WTC11 (cell line): ENCODE data around the gene OTOR. TPM values are rescaled to one million over a fixed set of nuclear protein-coding genes. Genes with fewer than 3 reads are reported as not detected.
A peak's percentile ranks its signal among the peaks of the same experiment; 100 is the strongest.

ENCODE experiments used
- ATAC-seq: fragments of 200-7000 bp; cut with Tn5 transposase; 2 replicates; pipeline ENCODE4 v1.10.0; 2021; ENCODE audit warnings: mild to moderate bottlenecking, moderate library complexity
- Bru-seq: library from RNA; stranded (reverse); fragments of 400-500 nt; gene quantifications from one replicate; lab custom pipeline; 2021; lab: Mats Ljungman, UMichigan
- CTCF ChIA-PET: fragments of 300-600 bp; sonication (Branson Sonifier 250); formaldehyde crosslinking; loops from one replicate; lab custom pipeline; 2021; ENCODE audit warnings: antibody characterized with exemption; lab: Charles Lee
- POLR2A ChIA-PET: fragments of 350-600 bp; sonication (Branson Sonifier 250); formaldehyde crosslinking; loops from one replicate; lab custom pipeline; 2021; ENCODE audit warnings: antibody characterized with exemption; lab: Charles Lee
- DNase-seq: peaks from one replicate; pipeline ENCODE4 v3.0.0; 2021; ENCODE audit warnings: low spot score
- H3K27ac Mint-ChIP-seq: 2 replicates; pipeline ENCODE4 v1.8.0; 2021; ENCODE audit warnings: mixed read lengths
- H3K27me3 Mint-ChIP-seq: 2 replicates; pipeline ENCODE4 v1.8.0; 2021; ENCODE audit warnings: low read depth, mild to moderate bottlenecking, moderate library complexity, mixed read lengths
- H3K36me3 Mint-ChIP-seq: 2 replicates; pipeline ENCODE4 v1.8.0; 2021; ENCODE audit warnings: mixed read lengths
- H3K4me1 Mint-ChIP-seq: 2 replicates; pipeline ENCODE4 v1.8.0; 2022; ENCODE audit warnings: mixed read lengths
- H3K4me3 Mint-ChIP-seq: 2 replicates; pipeline ENCODE4 v1.8.0; 2021; ENCODE audit warnings: mild to moderate bottlenecking, moderate library complexity, mixed read lengths
- H3K9me3 Mint-ChIP-seq: 2 replicates; pipeline ENCODE4 v1.8.0; 2021; ENCODE audit warnings: mixed read lengths
- GTF2I ChIP-seq: fragments of 250-450 bp; sonication (Bioruptor Pico); conservative IDR thresholded peaks from 2 replicates; pipeline ENCODE4 v1.4.0; 2021; ENCODE audit warnings: mild to moderate bottlenecking
- IRF2 ChIP-seq: sonication (generic); formaldehyde crosslinking; IDR thresholded peaks from 2 replicates; pipeline ENCODE4 v1.8.0; 2022; ENCODE audit warnings: low read depth, missing genetic modification reagents, borderline replicate concordance
- KAT7 ChIP-seq: sonication (generic); formaldehyde crosslinking; IDR thresholded peaks from 2 replicates; pipeline ENCODE4 v1.8.1; 2023; ENCODE audit warnings: missing genetic modification reagents, mild to moderate bottlenecking, borderline replicate concordance
- MAX ChIP-seq: sonication (generic); formaldehyde crosslinking; IDR thresholded peaks from 2 replicates; pipeline ENCODE4 v1.8.0; 2022; ENCODE audit warnings: mild to moderate bottlenecking, missing genetic modification reagents
- NFE2L1 ChIP-seq: sonication (generic); formaldehyde crosslinking; IDR thresholded peaks from 2 replicates; pipeline ENCODE4 v1.8.1; 2023; ENCODE audit warnings: missing genetic modification reagents
- NR2C2 ChIP-seq: sonication (generic); formaldehyde crosslinking; IDR thresholded peaks from 2 replicates; pipeline ENCODE4 v1.8.0; 2022; ENCODE audit warnings: mild to moderate bottlenecking, missing genetic modification reagents
- RORB ChIP-seq: fragments of 250-450 bp; sonication (Bioruptor Pico); IDR thresholded peaks from 2 replicates; pipeline ENCODE4 v1.9.0; 2021; ENCODE audit warnings: mild to moderate bottlenecking
- SOX15 ChIP-seq: fragments of 250-450 bp; sonication (Bioruptor Pico); IDR thresholded peaks from 2 replicates; pipeline ENCODE4 v1.9.0; 2021; ENCODE audit warnings: mild to moderate bottlenecking
- SP1 ChIP-seq: sonication (generic); formaldehyde crosslinking; conservative IDR thresholded peaks from 2 replicates; pipeline ENCODE4 v1.8.1; 2022; ENCODE audit warnings: missing genetic modification reagents
- TEAD1 ChIP-seq: sonication (generic); formaldehyde crosslinking; IDR thresholded peaks from 2 replicates; pipeline ENCODE4 v1.8.0; 2022; ENCODE audit warnings: mild to moderate bottlenecking, missing genetic modification reagents
- ZNF138 ChIP-seq: sonication (generic); formaldehyde crosslinking; conservative IDR thresholded peaks from 2 replicates; pipeline ENCODE4 v1.8.1; 2022; ENCODE audit warnings: mild to moderate bottlenecking, moderate library complexity, missing genetic modification reagents
- ZNF423 ChIP-seq: fragments of 250-450 bp; sonication (Bioruptor Pico); IDR thresholded peaks from 2 replicates; pipeline ENCODE4 v2.1.2; 2022; ENCODE audit warnings: mild to moderate bottlenecking, moderate library complexity
- long read RNA-seq, 3 experiments: library from RNA in 1 of 3; library from capped mRNA in 1 of 3; library from polyadenylated mRNA in 1 of 3; unstranded in 2 of 3; stranded (forward) in 1 of 3; transcript quantifications; one replicate each; pipeline ENCODE4 v2.0.0, GENCODE V29; 2021
- total RNA-seq: library from RNA; stranded (reverse); gene quantifications from 3 replicates; pipeline ENCODE4 v1.2.3, GENCODE V29; 2021
- TF ChIP-seq, protein P1 (sequence below): sonication (generic); formaldehyde crosslinking; IDR thresholded peaks from 2 replicates; pipeline ENCODE4 v1.8.1; 2022; ENCODE audit warnings: mild to moderate bottlenecking, missing genetic modification reagents, moderate library complexity, borderline replicate concordance
- TF ChIP-seq, protein P2 (sequence below): sonication (generic); formaldehyde crosslinking; conservative IDR thresholded peaks from 2 replicates; pipeline ENCODE4 v1.8.1; 2022; ENCODE audit warnings: mild to moderate bottlenecking, missing genetic modification reagents
- TF ChIP-seq, protein P3 (sequence below): fragments of 250-450 bp; sonication (Bioruptor Pico); conservative IDR thresholded peaks from 2 replicates; pipeline ENCODE4 v1.9.0; 2021; ENCODE audit warnings: mild to moderate bottlenecking
- TF ChIP-seq, protein P4 (sequence below): sonication (generic); formaldehyde crosslinking; IDR thresholded peaks from 2 replicates; pipeline ENCODE4 v1.8.0; 2022; ENCODE audit warnings: mild to moderate bottlenecking, missing genetic modification reagents

Gene OTOR, protein sequence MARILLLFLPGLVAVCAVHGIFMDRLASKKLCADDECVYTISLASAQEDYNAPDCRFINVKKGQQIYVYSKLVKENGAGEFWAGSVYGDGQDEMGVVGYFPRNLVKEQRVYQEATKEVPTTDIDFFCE
- not detected in 3 replicates for total RNA-seq
- not detected for Bru-seq, nascent RNA
- long read RNA-seq, experiment 1, partial matches to known transcripts = 1 of 1 reads
- long read RNA-seq, experiment 1, other reads (novel, unspliced or antisense) = 0 of 1 reads
- long read RNA-seq, experiment 2 = 0 reads
- long read RNA-seq, experiment 3, partial matches to known transcripts = 0 of 1 reads
- long read RNA-seq, experiment 3, other reads (novel, unspliced or antisense) = 0 of 1 reads

DNA sequence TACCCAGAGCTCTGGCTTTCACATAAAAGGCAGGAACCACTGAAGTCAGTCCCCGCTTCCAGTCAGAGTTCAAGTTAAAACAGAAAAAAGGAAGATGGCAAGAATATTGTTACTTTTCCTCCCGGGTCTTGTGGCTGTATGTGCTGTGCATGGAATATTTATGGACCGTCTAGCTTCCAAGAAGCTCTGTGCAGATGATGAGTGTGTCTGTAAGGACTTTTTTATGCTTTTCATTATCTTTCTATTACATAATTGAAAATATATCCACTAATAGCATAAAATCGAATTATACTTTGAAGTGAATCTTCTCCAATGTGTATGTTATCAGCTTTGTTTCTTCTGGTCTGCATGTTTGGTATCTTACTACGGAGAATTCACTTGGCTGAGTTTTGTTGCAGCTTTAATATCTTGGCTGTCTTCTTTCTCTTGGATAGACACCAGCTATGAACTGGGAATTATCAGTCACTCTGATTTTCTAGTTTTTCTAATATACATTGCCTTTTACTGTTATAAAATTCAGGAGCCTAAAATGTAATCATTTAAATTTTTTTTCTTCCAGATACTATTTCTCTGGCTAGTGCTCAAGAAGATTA is at the start of gene OTOR:
Gene OTOR (plus strand): TSS at position 51 of the 593 bp plus-strand sequence. CDS start 44 bp downstream, at position 95.
- no peak for TF ChIP-seq SOX15 (CRISPR knock-in tag)
- TF ChIP-seq, protein P1, sequence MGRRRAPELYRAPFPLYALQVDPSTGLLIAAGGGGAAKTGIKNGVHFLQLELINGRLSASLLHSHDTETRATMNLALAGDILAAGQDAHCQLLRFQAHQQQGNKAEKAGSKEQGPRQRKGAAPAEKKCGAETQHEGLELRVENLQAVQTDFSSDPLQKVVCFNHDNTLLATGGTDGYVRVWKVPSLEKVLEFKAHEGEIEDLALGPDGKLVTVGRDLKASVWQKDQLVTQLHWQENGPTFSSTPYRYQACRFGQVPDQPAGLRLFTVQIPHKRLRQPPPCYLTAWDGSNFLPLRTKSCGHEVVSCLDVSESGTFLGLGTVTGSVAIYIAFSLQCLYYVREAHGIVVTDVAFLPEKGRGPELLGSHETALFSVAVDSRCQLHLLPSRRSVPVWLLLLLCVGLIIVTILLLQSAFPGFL = no peak
- TF ChIP-seq NR2C2 (CRISPR knock-in tag) = no peak
- no peak for TF ChIP-seq TEAD1 (CRISPR knock-in tag)
- TF ChIP-seq RORB (CRISPR knock-in tag) = no peak
- TF ChIP-seq GTF2I (CRISPR knock-in tag) = no peak
- TF ChIP-seq, protein P2, sequence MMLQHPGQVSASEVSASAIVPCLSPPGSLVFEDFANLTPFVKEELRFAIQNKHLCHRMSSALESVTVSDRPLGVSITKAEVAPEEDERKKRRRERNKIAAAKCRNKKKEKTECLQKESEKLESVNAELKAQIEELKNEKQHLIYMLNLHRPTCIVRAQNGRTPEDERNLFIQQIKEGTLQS (CRISPR knock-in tag) = no peak
- no peak for TF ChIP-seq ZNF423
- no peak for TF ChIP-seq KAT7 (CRISPR knock-in tag)
- TF ChIP-seq, protein P3, sequence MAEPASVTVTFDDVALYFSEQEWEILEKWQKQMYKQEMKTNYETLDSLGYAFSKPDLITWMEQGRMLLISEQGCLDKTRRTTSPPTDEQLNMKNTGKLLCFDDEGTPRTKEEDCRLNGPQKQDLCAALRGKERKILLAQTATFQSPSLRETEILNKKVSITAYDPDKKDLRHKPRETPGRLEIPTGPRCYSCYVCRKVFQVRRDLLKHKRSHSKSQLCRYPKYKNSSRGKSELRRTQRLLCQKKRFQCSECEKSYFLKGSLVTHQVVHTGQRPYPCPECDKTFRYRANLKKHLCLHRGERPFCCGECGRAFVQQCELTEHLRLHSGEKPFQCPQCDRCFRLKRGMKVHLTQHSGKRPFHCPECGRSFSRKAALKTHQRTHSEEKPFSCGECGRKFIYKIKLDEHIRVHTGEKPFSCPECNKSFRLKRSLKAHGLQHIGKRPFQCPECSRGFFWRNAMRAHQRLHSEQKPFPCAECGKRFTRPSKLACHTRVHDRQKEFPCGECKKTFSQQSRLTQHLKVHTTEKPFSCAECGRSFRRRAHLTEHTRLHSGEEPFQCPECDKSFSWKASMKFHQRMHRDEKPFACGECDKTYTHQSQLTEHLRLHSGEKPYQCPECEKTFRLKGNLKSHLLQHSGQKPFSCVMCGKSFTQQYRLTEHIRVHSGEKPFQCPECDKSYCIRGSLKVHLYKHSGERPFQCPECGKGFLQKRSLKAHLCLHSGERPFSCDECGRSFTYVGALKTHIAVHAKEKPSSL (CRISPR knock-in tag) = no peak
- TF ChIP-seq MAX = no peak
- TF ChIP-seq, protein P4, sequence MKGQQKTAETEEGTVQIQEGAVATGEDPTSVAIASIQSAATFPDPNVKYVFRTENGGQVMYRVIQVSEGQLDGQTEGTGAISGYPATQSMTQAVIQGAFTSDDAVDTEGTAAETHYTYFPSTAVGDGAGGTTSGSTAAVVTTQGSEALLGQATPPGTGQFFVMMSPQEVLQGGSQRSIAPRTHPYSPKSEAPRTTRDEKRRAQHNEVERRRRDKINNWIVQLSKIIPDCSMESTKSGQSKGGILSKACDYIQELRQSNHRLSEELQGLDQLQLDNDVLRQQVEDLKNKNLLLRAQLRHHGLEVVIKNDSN (CRISPR knock-in tag) = no peak
- no peak for TF ChIP-seq ZNF138 (CRISPR knock-in tag)
- no peak for DNase-seq
- Mint-ChIP-seq H3K9me3 (0 out of 2 replicates have a peak, but pooled peaks cover under 1% of the 10 kb centered on the region), H3K4me1 (peaks cover 29% of the 10 kb centered on the region), H3K36me3 (no peaks in the 10 kb centered on the region), H3K27ac (no peak within 1 kb of the TSS), H3K4me3 (no peak within 1 kb of the TSS), H3K27me3 (no peaks in the 10 kb centered on the region)
- no peak for ATAC-seq
- POLR2A ChIA-PET = interaction anchor here (0.7 kb wide), 1 partner anchor 13 kb away, joined by 3 read pairs; no protein-coding TSS in a partner anchor
- CTCF ChIA-PET = interaction anchor here (0.7 to 2.0 kb wide), 5 partner anchors 9 to 101 kb away, joined by 3 to 13 read pairs (median 3); no protein-coding TSS in a partner anchor

DNA sequence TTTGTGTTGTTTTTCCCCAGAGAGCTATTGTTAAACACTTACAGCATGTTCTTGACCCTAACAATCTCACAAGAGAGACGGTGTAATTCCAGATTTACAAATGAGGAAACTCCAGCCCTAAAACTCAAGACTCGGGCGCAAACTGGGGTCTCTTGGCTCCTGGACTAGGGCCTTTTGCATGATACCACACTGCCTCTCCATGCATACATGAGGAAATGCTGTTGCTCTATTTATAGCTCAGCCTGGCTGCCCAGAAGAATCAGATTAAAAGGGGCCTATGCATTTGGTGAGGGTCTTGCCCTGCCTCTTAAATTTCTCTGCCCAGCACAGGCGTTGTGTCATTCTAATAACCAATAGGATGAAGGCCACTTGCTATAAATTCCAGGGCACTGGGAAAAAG is 48.9 kb upstream of the OTOR start:
- no peak overlapping the region for H3K4me3 Mint-ChIP-seq
- no peak for DNase-seq
- no peaks in the 10 kb centered on the region for H3K9me3 Mint-ChIP-seq
- no peak overlapping the region for H3K27ac Mint-ChIP-seq
- no peaks in the 10 kb centered on the region for H3K36me3 Mint-ChIP-seq
- TF ChIP-seq, protein P3 (CRISPR knock-in tag) = no peak
- TF ChIP-seq SP1 (CRISPR knock-in tag) (no peak), NFE2L1 (no peak), IRF2 (CRISPR knock-in tag) (no peak)
- TF ChIP-seq, all 79 proteins: peak for 0
- CTCF ChIA-PET = interaction anchor here (0.6 to 1.4 kb wide), 4 partner anchors 50 to 181 kb away, joined by 3 to 8 read pairs (median 4); no protein-coding TSS in a partner anchor
- Mint-ChIP-seq H3K4me1 (peaks cover 6% of the 10 kb centered on the region; the same call in 1 of the 2 replicates), H3K27me3 (no peaks in the 10 kb centered on the region)
- peak; percentile 52 for ATAC-seq
- POLR2A ChIA-PET = no interaction called here
